ENCODE results near the gene PIK3R4. TPM values are rescaled to one million over a fixed set of nuclear protein-coding genes. Genes with fewer than 3 reads are reported as not detected.

The PIK3R4 gene
- total RNA-seq, 2 experiments from 2014 or later: 13.7 to 14.5 TPM

GRCh38 chr3:130699765-130700164, 46.9 kb downstream of the PIK3R4 start:
- ATAC-seq (ENCODE audit: poor library complexity): no peak
- Mint-ChIP-seq H3K9me3 (no peaks in the 10 kb centered on the region), H3K27ac (no peak overlapping the region), H3K27me3 (no peaks in the 10 kb centered on the region), H3K4me3 (no peak overlapping the region), H3K36me3 (ENCODE audit: low read depth) (peaks cover 90% of the 10 kb centered on the region), H3K4me1 (ENCODE audit: low read depth) (no peaks in the 10 kb centered on the region)
- ChIA-PET POLR2A (no interaction called here), CTCF (no interaction called here)
- H3K36me3 ChIP-seq (ENCODE audit: insufficient read depth, low read length): peaks cover 41% of the 10 kb centered on the region
- H3K27me3 ChIP-seq (ENCODE audit: control insufficient read depth in 1 of 2, insufficient read depth in 2 of 2, low read length in 2 of 2): no peaks in the 10 kb centered on the region
- no peak overlapping the region for H3K27ac ChIP-seq (ENCODE audit: low read depth in 1 of 2, low read length in 2 of 2)
- H3K9me3 ChIP-seq (ENCODE audit: control insufficient read depth in 1 of 2, insufficient read depth in 1 of 2, low read length in 2 of 2): no peaks in the 10 kb centered on the region
- no peaks in the 10 kb centered on the region for H3K4me1 ChIP-seq (ENCODE audit: insufficient read depth, low read length)
- intact Hi-C loops (cut with DNase I, micrococcal nuclease): loop anchor here (2.0 to 5.0 kb wide), 2 partner anchors 193 kb away; partner anchors contain the start of gene ATP2C1 (in 1 of the 2)
- TF ChIP-seq CTCF (IDR thresholded peaks at IDR 0.05): peak; percentile 45
- peak in 3 of 14 experiments; percentile 23 to 31 (median 30) for DNase-seq
- H3K4me3 ChIP-seq (ENCODE audit: low read length): no peak overlapping the region

DNA sequence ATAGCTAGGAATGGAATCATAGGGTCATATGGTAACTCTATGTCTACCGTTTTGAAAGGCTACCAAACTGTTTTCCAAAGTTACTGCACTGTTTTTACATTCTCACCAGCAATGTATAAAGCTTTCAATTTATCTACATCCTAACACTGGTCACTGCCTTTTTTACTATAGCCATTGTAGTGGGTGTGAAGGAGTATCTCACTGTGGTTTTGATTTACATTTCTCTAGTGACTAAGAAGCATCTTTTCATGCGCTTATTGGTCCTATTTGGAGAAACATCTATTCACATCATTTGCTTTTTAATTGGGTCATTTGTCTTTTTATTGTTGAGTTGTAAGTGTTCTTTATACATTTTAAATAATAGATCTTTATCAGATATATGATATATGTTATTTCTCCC, 53.3 kb downstream of the PIK3R4 start:
- no peaks in the 10 kb centered on the region for H3K4me1 Mint-ChIP-seq (ENCODE audit: low read depth)
- no peaks in the 10 kb centered on the region for H3K4me1 ChIP-seq (ENCODE audit: insufficient read depth, low read length)
- no peak overlapping the region for H3K27ac Mint-ChIP-seq
- ATAC-seq (ENCODE audit: poor library complexity) (no peak), DNase-seq (no peak)
- ChIA-PET POLR2A (no interaction called here), CTCF (interaction anchor here (0.6 kb wide), 1 partner anchor 61 kb away, joined by 3 read pairs; no protein-coding TSS in a partner anchor)
- no peak overlapping the region for H3K4me3 Mint-ChIP-seq
- peaks cover 23% of the 10 kb centered on the region for H3K36me3 ChIP-seq (ENCODE audit: insufficient read depth, low read length)
- intact Hi-C loops (cut with DNase I, micrococcal nuclease): no loop called here
- H3K27me3 Mint-ChIP-seq: no peaks in the 10 kb centered on the region
- H3K27me3 ChIP-seq (ENCODE audit: control insufficient read depth in 1 of 2, insufficient read depth in 2 of 2, low read length in 2 of 2): no peaks in the 10 kb centered on the region
- no peak overlapping the region for H3K4me3 ChIP-seq (ENCODE audit: low read length)
- H3K9me3 Mint-ChIP-seq: no peaks in the 10 kb centered on the region
- no peak overlapping the region for H3K27ac ChIP-seq (ENCODE audit: low read depth in 1 of 2, low read length in 2 of 2)
- TF ChIP-seq CTCF (IDR thresholded peaks at IDR 0.05): no peak
- H3K9me3 ChIP-seq (ENCODE audit: control insufficient read depth in 1 of 2, insufficient read depth in 1 of 2, low read length in 2 of 2): no peaks in the 10 kb centered on the region
- peaks cover 93% of the 10 kb centered on the region for H3K36me3 Mint-ChIP-seq (ENCODE audit: low read depth)

GRCh38 chr3:130692455-130692854, 54.2 kb downstream of the PIK3R4 start:
- Mint-ChIP-seq H3K9me3 (no peaks in the 10 kb centered on the region), H3K4me1 (ENCODE audit: low read depth) (no peaks in the 10 kb centered on the region), H3K36me3 (ENCODE audit: low read depth) (peaks cover 93% of the 10 kb centered on the region), H3K4me3 (no peak overlapping the region), H3K27ac (no peak overlapping the region), H3K27me3 (no peaks in the 10 kb centered on the region)
- DNase-seq (no peak), ATAC-seq (ENCODE audit: poor library complexity) (no peak)
- intact Hi-C loops (cut with DNase I, micrococcal nuclease): no loop called here
- H3K9me3 ChIP-seq (ENCODE audit: control insufficient read depth in 1 of 2, insufficient read depth in 1 of 2, low read length in 2 of 2): no peaks in the 10 kb centered on the region
- no peaks in the 10 kb centered on the region for H3K4me1 ChIP-seq (ENCODE audit: insufficient read depth, low read length)
- ChIA-PET POLR2A (no interaction called here), CTCF (interaction anchor here (0.6 kb wide), 1 partner anchor 61 kb away, joined by 3 read pairs; no protein-coding TSS in a partner anchor)
- no peak overlapping the region for H3K27ac ChIP-seq (ENCODE audit: low read depth in 1 of 2, low read length in 2 of 2)
- no peaks in the 10 kb centered on the region for H3K27me3 ChIP-seq (ENCODE audit: control insufficient read depth in 1 of 2, insufficient read depth in 2 of 2, low read length in 2 of 2)
- no peak for TF ChIP-seq CTCF (IDR thresholded peaks at IDR 0.05)
- H3K4me3 ChIP-seq (ENCODE audit: low read length): no peak overlapping the region
- H3K36me3 ChIP-seq (ENCODE audit: insufficient read depth, low read length): peaks cover 25% of the 10 kb centered on the region

All from CD4-positive, alpha-beta T cell (primary cell).